Hepatocyte (in vitro differentiated cells): ENCODE results near the gene CRAMP1. TPM values are rescaled to one million over a fixed set of nuclear protein-coding genes. Genes with fewer than 3 reads are reported as not detected.

ENCODE experiments used
- DNase-seq: peaks from one replicate; pipeline ENCODE4 v3.0.0-alpha.2; 2016; ENCODE audit warnings: low spot score
- H2AFZ ChIP-seq: fragments of 200-600 bp; sonication (generic); 2 replicates; pipeline ENCODE4 v1.6.0; 2016; ENCODE audit warnings: antibody characterized with exemption, mild to moderate bottlenecking
- H3K27ac ChIP-seq: fragments of 200-600 bp; sonication (generic); 2 replicates; pipeline ENCODE4 v1.5.1; 2016; ENCODE audit warnings: mild to moderate bottlenecking
- H3K27me3 ChIP-seq: fragments of 200-600 bp; sonication (generic); 2 replicates; pipeline ENCODE4 v1.6.1; 2016
- H3K36me3 ChIP-seq: fragments of 200-600 bp; sonication (generic); replicated peaks from 2 replicates; pipeline ENCODE4 v1.5.1; 2016; ENCODE audit warnings: low read depth; ENCODE audit not compliant: insufficient read depth
- H3K4me1 ChIP-seq: fragments of 200-600 bp; sonication (generic); 2 replicates; pipeline ENCODE4 v1.5.1; 2016; ENCODE audit warnings: mild to moderate bottlenecking, moderate library complexity; ENCODE audit not compliant: insufficient read depth
- H3K4me2 ChIP-seq: fragments of 200-600 bp; sonication (generic); 2 replicates; pipeline ENCODE4 v1.6.0; 2016
- H3K4me3 ChIP-seq: fragments of 200-600 bp; sonication (generic); 2 replicates; pipeline ENCODE4 v1.5.1; 2016; ENCODE audit warnings: mild to moderate bottlenecking
- H3K79me2 ChIP-seq: fragments of 200-600 bp; sonication (generic); 2 replicates; pipeline ENCODE4 v1.6.0; 2017; ENCODE audit warnings: mild to moderate bottlenecking
- H3K9me2 ChIP-seq: fragments of 200-600 bp; sonication (generic); replicated peaks from 2 replicates; pipeline ENCODE4 v1.6.0; 2017; ENCODE audit warnings: mild to moderate bottlenecking; ENCODE audit not compliant: insufficient read depth
- H3K9me3 ChIP-seq: fragments of 200-600 bp; sonication (generic); 2 replicates; pipeline ENCODE4 v1.5.1; 2016; ENCODE audit warnings: low read depth, mild to moderate bottlenecking
- H4K20me1 ChIP-seq: fragments of 200-600 bp; sonication (generic); 2 replicates; pipeline ENCODE4 v1.6.0; 2016; ENCODE audit warnings: mild to moderate bottlenecking; ENCODE audit not compliant: insufficient read depth, poor library complexity, severe bottlenecking
- EZH2 ChIP-seq: fragments of 200-600 bp; sonication (generic); IDR thresholded peaks from 2 replicates; pipeline ENCODE4 v1.6.1; 2016; ENCODE audit warnings: antibody characterized with exemption, mild to moderate bottlenecking, borderline replicate concordance
- EZH2phosphoT487 ChIP-seq: fragments of 200-600 bp; sonication (generic); IDR thresholded peaks from one replicate; pipeline ENCODE4 v1.6.1; 2018; ENCODE audit warnings: antibody characterized with exemption, mild to moderate bottlenecking, low read depth, moderate library complexity; ENCODE audit not compliant: unreplicated experiment, severe bottlenecking
- WGBS: methylation state at CpG from one replicate; pipeline ENCODE4 v1.1.6; 2016; ENCODE audit warnings: low lambda C conversion rate; ENCODE audit errors: missing lambda C conversion rate; 5-methylcytosine and 5-hydroxymethylcytosine counted together
- polyA plus RNA-seq: library from polyadenylated mRNA; unstranded; fragments of >200 nt; fragmentation: Nextera tagmentation; extraction: Ambion mirVana; gene quantifications from 2 replicates; pipeline ENCODE4 v1.2.1, GENCODE V29; 2016
- total RNA-seq: library from RNA; depleted of rRNA; stranded (reverse); fragments of >200 nt; gene quantifications from 2 replicates; pipeline ENCODE4 v1.2.3, GENCODE V29; 2014
- TF ChIP-seq, protein P1 (sequence below): fragments of 200-600 bp; sonication (generic); IDR thresholded peaks from 2 replicates; pipeline ENCODE4 v1.5.1; 2016; ENCODE audit warnings: antibody characterized with exemption, mild to moderate bottlenecking; ENCODE audit not compliant: poor library complexity

Gene CRAMP1
- total and polyA plus RNA-seq, 2 experiments from 2014 or later, result 6.7 to 8.2 TPM

DNA sequence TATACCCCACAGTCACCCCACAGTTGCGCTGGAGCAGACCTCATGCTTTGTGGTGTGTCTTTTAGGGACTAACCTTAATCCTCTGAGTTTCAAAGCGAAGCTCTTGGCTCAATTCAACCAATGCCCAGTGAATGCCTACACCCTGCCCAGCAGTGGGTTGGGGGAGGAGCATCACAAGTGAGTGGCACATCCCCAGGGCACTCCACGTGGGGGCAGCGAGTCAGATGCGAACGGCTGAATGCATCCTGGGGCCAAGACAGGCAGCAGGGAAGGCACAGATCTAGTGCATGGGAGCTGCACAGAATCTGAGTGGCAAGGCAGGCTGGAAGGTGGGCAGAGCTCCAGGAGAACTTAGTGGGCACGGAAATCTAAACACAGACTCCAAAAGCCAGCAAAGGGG is 39.5 kb upstream of the CRAMP1 start:
- Histone ChIP-seq H3K27ac (no peak overlapping the region), H3K27me3 (no peaks in the 10 kb centered on the region), H3K9me3 (no peaks in the 10 kb centered on the region), H3K79me2 (no peaks in the 10 kb centered on the region), H3K4me2 (no peak overlapping the region), H3K9me2 (no peaks in the 10 kb centered on the region), H3K36me3 (no peaks in the 10 kb centered on the region), H3K4me1 (no peaks in the 10 kb centered on the region), H2AFZ (no peak overlapping the region), H4K20me1 (no peaks in the 10 kb centered on the region), H3K4me3 (no peak overlapping the region)
- TF ChIP-seq, protein P1, sequence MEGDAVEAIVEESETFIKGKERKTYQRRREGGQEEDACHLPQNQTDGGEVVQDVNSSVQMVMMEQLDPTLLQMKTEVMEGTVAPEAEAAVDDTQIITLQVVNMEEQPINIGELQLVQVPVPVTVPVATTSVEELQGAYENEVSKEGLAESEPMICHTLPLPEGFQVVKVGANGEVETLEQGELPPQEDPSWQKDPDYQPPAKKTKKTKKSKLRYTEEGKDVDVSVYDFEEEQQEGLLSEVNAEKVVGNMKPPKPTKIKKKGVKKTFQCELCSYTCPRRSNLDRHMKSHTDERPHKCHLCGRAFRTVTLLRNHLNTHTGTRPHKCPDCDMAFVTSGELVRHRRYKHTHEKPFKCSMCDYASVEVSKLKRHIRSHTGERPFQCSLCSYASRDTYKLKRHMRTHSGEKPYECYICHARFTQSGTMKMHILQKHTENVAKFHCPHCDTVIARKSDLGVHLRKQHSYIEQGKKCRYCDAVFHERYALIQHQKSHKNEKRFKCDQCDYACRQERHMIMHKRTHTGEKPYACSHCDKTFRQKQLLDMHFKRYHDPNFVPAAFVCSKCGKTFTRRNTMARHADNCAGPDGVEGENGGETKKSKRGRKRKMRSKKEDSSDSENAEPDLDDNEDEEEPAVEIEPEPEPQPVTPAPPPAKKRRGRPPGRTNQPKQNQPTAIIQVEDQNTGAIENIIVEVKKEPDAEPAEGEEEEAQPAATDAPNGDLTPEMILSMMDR, result no peak
- TF ChIP-seq EZH2phosphoT487, result no peak
- no peak for TF ChIP-seq EZH2
- DNase-seq, result no peak
- 87% methylated on average over 7 of the region's 7 CpGs for WGBS

DNA sequence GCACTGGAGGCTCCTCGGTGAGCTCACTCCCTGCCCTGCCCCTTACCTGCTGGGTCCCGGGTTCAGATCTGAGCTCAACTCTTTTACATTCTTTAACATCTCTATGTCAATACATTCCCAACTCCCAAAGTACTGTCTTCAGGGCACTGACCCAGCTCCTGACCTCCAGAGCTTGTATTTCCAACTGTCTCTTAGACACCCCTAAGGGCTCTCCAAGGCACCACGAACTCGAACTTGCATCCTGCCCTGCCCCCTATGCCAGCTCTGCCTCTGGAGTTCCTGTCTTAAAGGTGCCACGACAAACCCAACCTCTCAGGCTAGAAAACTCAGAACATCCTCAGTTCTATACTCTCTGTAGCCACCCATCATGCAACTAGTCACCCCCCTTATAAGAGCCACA is 38.9 kb upstream of the CRAMP1 start:
- Histone ChIP-seq H3K27ac (no peak overlapping the region), H3K79me2 (no peaks in the 10 kb centered on the region), H3K9me2 (no peaks in the 10 kb centered on the region), H3K27me3 (no peaks in the 10 kb centered on the region), H3K4me2 (no peak overlapping the region), H4K20me1 (no peaks in the 10 kb centered on the region), H3K4me1 (no peaks in the 10 kb centered on the region), H2AFZ (no peak overlapping the region), H3K9me3 (no peaks in the 10 kb centered on the region), H3K36me3 (no peaks in the 10 kb centered on the region), H3K4me3 (no peak overlapping the region)
- 87% methylated on average over 5 of the region's 5 CpGs for WGBS
- TF ChIP-seq EZH2phosphoT487, result no peak
- TF ChIP-seq, protein P1, result no peak
- no peak for TF ChIP-seq EZH2
- DNase-seq, result no peak

DNA sequence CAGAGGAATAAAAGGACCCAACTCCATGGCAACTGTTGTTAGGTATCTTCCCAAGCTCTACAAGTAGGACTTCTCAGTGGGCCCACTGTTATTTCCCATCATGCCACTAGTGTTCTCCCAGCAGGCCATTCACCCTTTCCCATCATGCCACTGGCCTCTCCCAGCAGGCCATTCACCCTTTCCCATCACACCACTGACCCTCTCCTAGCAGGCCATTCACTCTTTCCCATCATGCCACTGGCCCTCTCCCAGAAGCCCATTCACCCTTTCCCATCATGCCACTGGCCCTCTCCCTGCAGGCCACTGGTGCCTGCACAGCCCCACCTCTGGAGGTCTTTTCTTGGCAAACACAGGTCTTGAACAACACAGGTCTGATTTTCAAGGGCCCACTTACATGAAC is 36.6 kb upstream of the CRAMP1 start:
- H3K9me2 ChIP-seq, result no peaks in the 10 kb centered on the region
- H3K27ac ChIP-seq, result no peak overlapping the region
- H3K9me3 ChIP-seq, result no peaks in the 10 kb centered on the region
- no peaks in the 10 kb centered on the region for H3K4me1 ChIP-seq
- no peaks in the 10 kb centered on the region for H3K79me2 ChIP-seq
- no peak overlapping the region for H3K4me3 ChIP-seq
- no peaks in the 10 kb centered on the region for H4K20me1 ChIP-seq
- H3K4me2 ChIP-seq, result no peak overlapping the region
- no peak for DNase-seq
- H2AFZ ChIP-seq, result no peak overlapping the region
- TF ChIP-seq EZH2phosphoT487 (no peak), EZH2 (no peak)
- TF ChIP-seq, protein P1, result no peak
- H3K36me3 ChIP-seq, result no peaks in the 10 kb centered on the region
- H3K27me3 ChIP-seq, result no peaks in the 10 kb centered on the region

DNA sequence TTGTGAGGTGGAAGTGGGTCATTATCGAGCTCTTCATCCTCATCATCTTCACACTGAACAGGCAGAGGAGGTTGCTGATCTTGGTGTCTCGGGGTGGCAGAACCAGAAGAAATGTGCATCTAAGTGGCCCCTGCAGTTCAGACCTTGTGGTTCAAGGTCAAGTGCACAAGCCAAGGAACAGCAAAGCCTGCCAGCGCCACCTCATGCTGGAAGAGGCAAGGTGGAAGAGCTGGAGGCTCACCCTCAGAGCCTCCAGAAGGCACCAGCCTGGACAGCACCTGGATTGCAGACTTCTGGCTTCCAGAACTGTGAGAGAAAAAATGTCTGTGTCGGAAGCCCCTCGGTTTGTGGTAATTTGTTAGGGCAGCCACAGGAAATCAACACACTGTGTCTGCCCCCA is 32.9 kb upstream of the CRAMP1 start:
- H3K9me2 ChIP-seq, result no peaks in the 10 kb centered on the region
- no peaks in the 10 kb centered on the region for H3K9me3 ChIP-seq
- no peak overlapping the region for H3K4me3 ChIP-seq
- no peak overlapping the region for H2AFZ ChIP-seq
- no peak for TF ChIP-seq EZH2phosphoT487
- TF ChIP-seq, protein P1, result no peak
- H3K4me1 ChIP-seq, result no peaks in the 10 kb centered on the region
- DNase-seq, result no peak
- H3K27me3 ChIP-seq, result no peaks in the 10 kb centered on the region
- no peak overlapping the region for H3K4me2 ChIP-seq
- H3K79me2 ChIP-seq, result no peaks in the 10 kb centered on the region
- no peaks in the 10 kb centered on the region for H4K20me1 ChIP-seq
- no peak overlapping the region for H3K27ac ChIP-seq
- 98% methylated on average over 5 of the region's 5 CpGs for WGBS
- no peaks in the 10 kb centered on the region for H3K36me3 ChIP-seq
